ENCODE results near the gene TEF.

Gene TEF

DNA sequence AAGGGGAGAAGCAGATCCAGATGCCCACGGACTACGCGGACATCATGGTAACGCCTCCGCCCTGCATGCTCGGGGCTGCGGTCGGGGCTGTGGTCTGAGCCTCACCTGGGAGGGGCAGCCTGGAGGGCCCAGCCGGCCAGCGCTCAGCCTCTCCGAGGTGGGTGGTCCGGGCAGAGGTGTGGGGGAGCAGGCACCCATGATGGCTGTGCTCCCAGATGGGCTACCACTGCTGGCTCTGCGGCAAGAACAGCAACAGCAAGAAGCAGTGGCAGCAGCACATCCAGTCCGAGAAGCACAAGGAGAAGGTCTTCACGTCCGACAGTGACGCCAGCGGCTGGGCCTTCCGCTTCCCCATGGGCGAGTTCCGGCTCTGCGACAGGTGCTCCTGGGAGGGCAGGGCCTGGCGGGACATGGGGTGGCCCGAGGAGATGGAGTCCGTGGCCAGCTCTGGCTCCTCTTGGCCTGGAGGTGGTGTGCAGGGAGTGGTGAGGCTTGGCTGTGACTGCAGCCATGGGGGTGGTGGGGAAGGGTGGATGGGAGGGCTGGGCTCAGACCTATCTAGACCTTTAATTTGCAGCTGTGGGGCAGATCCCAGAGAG is 25.2 kb upstream of the TEF start:
- peaks cover 57% of the 10 kb centered on the region for H3K36me3 ChIP-seq (ENCODE audit: insufficient read depth, low read depth, low read length)
- H3K27ac ChIP-seq (ENCODE audit: low read length): no peak overlapping the region
- H3K9ac ChIP-seq (ENCODE audit: low read depth, low read length): no peak overlapping the region
- H3K4me1 ChIP-seq (ENCODE audit: insufficient read depth, low read length): peaks cover 10% of the 10 kb centered on the region; the same call in 1 of the 2 replicates
- H3K9me3 ChIP-seq (ENCODE audit: insufficient read depth, low read depth, low read length): no peaks in the 10 kb centered on the region
- H3K4me3 ChIP-seq (ENCODE audit: low read length): no peak overlapping the region
- no peaks in the 10 kb centered on the region for H3K27me3 ChIP-seq (ENCODE audit: insufficient read depth, low read length)

DNA sequence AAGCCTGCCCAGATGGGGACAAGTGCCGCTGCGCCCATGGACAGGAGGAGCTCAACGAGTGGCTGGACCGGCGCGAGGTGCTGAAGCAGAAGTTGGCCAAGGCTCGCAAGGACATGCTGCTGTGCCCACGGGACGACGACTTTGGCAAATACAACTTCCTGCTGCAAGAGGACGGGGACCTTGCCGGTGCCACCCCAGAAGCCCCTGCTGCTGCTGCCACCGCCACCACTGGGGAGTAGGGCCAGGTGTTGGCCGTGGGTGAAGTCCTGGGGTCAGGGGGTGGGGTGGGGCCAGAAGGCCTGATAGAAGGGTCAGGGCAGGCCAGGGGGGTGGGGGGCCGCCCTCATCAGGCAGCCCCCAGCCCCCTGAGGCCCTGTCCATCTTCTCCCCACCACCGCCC is 24.6 kb upstream of the TEF start:
- no peak overlapping the region for H3K27ac ChIP-seq (ENCODE audit: low read length)
- no peak overlapping the region for H3K4me3 ChIP-seq (ENCODE audit: low read length)
- peaks cover 50% of the 10 kb centered on the region for H3K36me3 ChIP-seq (ENCODE audit: insufficient read depth, low read depth, low read length)
- no peaks in the 10 kb centered on the region for H3K27me3 ChIP-seq (ENCODE audit: insufficient read depth, low read length)
- H3K9me3 ChIP-seq (ENCODE audit: insufficient read depth, low read depth, low read length): no peaks in the 10 kb centered on the region
- H3K9ac ChIP-seq (ENCODE audit: low read depth, low read length): no peak overlapping the region
- peaks cover 10% of the 10 kb centered on the region; the same call in 1 of the 2 replicates for H3K4me1 ChIP-seq (ENCODE audit: insufficient read depth, low read length)

DNA sequence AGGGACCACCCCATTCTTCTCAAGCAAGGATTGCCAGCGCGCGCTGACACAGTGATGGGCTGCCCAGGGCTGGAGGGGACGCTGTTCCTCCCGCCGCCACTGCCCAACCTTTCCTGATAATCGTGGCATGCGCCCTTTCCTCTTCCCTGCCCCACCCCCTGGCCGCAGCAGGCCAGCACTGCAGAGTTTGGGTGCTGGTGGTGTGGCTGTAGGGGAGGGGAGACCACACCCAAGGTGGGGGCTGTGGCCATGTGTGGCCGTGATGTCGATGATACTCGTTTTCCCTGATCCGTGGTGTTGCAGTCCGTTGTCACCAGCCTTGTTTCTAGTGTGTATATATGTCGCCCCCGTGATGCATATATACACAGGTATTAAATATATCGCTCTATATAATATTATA is 22.8 kb upstream of the TEF start:
- peaks cover 10% of the 10 kb centered on the region; the same call in 1 of the 2 replicates for H3K4me1 ChIP-seq (ENCODE audit: insufficient read depth, low read length)
- H3K36me3 ChIP-seq (ENCODE audit: insufficient read depth, low read depth, low read length): peaks cover 35% of the 10 kb centered on the region
- H3K9ac ChIP-seq (ENCODE audit: low read depth, low read length): no peak overlapping the region
- H3K9me3 ChIP-seq (ENCODE audit: insufficient read depth, low read depth, low read length): no peaks in the 10 kb centered on the region
- H3K27me3 ChIP-seq (ENCODE audit: insufficient read depth, low read length): no peaks in the 10 kb centered on the region
- H3K27ac ChIP-seq (ENCODE audit: low read length): no peak overlapping the region
- H3K4me3 ChIP-seq (ENCODE audit: low read length): no peak overlapping the region

DNA sequence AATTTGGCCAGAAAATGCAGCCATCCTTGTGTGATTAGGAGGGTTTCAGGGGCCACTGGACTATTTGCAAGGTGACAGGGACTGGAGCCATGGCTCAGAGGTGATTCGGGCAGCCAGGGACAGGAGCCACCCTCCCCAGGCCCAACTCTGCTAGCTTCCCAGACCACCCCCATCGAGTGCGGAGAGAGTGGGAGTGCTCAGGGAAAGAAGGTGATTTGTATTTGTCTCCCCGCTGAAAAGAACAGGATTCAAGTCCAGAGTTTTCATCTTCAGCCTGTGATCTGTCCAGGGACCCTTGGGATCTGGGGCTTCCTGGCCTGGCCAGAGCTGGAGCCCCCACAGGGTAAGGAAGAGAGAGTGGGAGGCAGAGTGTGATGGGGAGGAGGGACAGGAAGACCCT is 22.4 kb upstream of the TEF start:
- no peaks in the 10 kb centered on the region for H3K27me3 ChIP-seq (ENCODE audit: insufficient read depth, low read length)
- H3K27ac ChIP-seq (ENCODE audit: low read length): peak overlapping the region; percentile 56
- H3K4me1 ChIP-seq (ENCODE audit: insufficient read depth, low read length): peaks cover 13% of the 10 kb centered on the region; the same call in 1 of the 2 replicates
- no peak overlapping the region for H3K4me3 ChIP-seq (ENCODE audit: low read length)
- H3K9ac ChIP-seq (ENCODE audit: low read depth, low read length): no peak overlapping the region
- no peaks in the 10 kb centered on the region for H3K9me3 ChIP-seq (ENCODE audit: insufficient read depth, low read depth, low read length)
- H3K36me3 ChIP-seq (ENCODE audit: insufficient read depth, low read depth, low read length): peaks cover 30% of the 10 kb centered on the region

DNA sequence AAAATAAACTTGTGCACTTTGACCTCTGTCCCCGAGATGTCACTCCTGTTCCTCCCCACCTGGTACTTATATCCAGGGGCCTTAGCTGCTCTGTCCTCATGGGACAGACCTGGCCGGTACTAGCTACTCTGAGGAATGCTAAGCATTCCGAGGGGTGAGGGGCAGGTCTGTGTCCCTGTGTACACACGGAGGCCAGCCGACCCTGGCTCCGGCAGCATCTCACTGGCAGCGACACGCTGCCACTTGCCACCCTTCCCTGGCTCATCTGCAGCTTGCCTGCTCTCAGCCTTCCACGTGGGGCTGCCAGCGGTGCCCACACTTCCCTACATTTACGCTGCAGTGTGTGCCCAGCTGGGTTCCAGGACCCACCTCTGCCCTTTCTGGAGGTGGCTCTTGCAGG is 21.6 kb upstream of the TEF start:
- H3K9me3 ChIP-seq (ENCODE audit: insufficient read depth, low read depth, low read length): no peaks in the 10 kb centered on the region
- peaks cover 18% of the 10 kb centered on the region; the same call in 1 of the 2 replicates for H3K4me1 ChIP-seq (ENCODE audit: insufficient read depth, low read length)
- H3K9ac ChIP-seq (ENCODE audit: low read depth, low read length): no peak overlapping the region
- H3K4me3 ChIP-seq (ENCODE audit: low read length): no peak overlapping the region
- no peak overlapping the region for H3K27ac ChIP-seq (ENCODE audit: low read length)
- H3K27me3 ChIP-seq (ENCODE audit: insufficient read depth, low read length): no peaks in the 10 kb centered on the region
- peaks cover 23% of the 10 kb centered on the region for H3K36me3 ChIP-seq (ENCODE audit: insufficient read depth, low read depth, low read length)

DNA sequence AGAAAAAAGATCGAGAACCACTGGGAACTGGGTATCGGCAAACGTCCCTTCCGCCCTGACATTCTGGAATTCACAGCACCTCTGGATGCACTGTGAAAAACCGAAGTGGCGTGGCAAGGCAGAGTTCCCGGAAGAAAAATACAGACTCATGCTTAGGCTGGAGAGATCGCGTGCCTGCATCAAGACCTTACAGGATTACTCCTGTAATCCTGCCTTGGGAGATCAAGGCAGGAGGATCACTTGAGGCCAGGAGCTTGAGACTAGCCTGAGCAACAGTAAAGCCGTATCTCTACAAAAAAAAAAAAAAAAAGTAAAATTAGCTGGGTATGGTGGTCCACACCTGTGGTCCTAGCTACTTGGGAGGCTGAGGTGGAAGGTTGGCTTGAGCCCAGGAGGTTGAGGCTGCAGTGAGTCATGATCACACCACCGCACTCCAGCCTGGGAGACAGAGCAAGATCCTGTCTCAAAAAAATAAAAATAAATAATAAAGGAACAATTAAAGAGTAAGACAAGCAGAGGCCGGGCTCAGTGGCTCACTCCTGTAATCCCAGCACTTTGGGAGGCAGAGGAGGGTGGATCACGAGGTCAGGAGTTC is 19.9 kb upstream of the TEF start:
- Histone ChIP-seq H3K9me3 (ENCODE audit: insufficient read depth, low read depth, low read length) (no peaks in the 10 kb centered on the region), H3K4me3 (ENCODE audit: low read length) (no peak overlapping the region)

DNA sequence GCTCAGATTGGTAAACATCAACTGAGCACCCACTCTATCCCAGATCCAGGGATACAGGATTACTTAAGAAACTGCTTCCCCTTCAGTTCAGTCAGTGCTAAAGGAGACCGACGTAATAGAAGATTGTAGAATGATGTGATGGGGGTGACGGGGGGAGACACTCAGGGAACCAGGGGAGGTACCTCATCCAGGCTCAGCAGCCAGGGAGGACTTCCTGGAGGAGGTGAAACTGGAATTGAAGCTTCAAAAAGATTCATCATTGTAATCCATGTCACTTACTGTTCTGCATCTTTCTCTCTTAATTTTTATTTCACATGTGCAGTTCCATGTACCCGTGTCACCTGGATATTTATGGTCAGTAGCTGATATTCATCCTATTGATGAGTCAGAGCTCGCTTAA is 19.1 kb upstream of the TEF start:
- Histone ChIP-seq H3K4me1 (ENCODE audit: insufficient read depth, low read length) (peaks cover 18% of the 10 kb centered on the region; the same call in 1 of the 2 replicates), H3K4me3 (ENCODE audit: low read length) (no peak overlapping the region), H3K9ac (ENCODE audit: low read depth, low read length) (no peak overlapping the region), H3K36me3 (ENCODE audit: insufficient read depth, low read depth, low read length) (peaks cover 7% of the 10 kb centered on the region; the same call in 1 of the 2 replicates), H3K27me3 (ENCODE audit: insufficient read depth, low read length) (no peaks in the 10 kb centered on the region), H3K9me3 (ENCODE audit: insufficient read depth, low read depth, low read length) (no peaks in the 10 kb centered on the region), H3K27ac (ENCODE audit: low read length) (no peak overlapping the region)

More for the DNA sequence above, 19.9 kb upstream of the TEF start:
- Histone ChIP-seq H3K27ac (ENCODE audit: low read length) (no peak overlapping the region), H3K4me1 (ENCODE audit: insufficient read depth, low read length) (peaks cover 18% of the 10 kb centered on the region; the same call in 1 of the 2 replicates), H3K27me3 (ENCODE audit: insufficient read depth, low read length) (no peaks in the 10 kb centered on the region), H3K36me3 (ENCODE audit: insufficient read depth, low read depth, low read length) (peaks cover 8% of the 10 kb centered on the region; the same call in 1 of the 2 replicates), H3K9ac (ENCODE audit: low read depth, low read length) (0 out of 2 replicates have a peak overlapping the region, but pooled peaks have one; percentile 39)

DNA sequence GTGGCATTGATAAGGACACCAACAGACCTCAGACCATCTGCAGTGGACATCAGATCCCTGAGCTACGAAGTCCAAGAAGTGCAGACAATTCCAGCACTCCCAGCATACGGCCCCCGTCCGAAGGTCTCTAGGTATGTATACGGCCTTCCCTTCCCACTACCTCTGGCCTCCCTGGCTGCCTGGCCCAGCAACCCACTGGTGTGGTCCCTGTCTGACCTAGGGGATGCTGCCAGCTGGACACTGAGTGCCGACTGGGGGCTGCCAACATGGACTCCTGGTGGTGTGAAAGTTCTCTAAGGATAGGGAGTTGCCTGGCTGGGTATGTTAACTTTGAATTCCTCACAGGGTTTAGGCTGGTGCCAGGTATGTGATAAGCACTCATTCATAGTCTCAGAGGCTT is 17.5 kb upstream of the TEF start:
- Histone ChIP-seq H3K9ac (ENCODE audit: low read depth, low read length) (no peak overlapping the region), H3K9me3 (ENCODE audit: insufficient read depth, low read depth, low read length) (no peaks in the 10 kb centered on the region), H3K4me3 (ENCODE audit: low read length) (no peak overlapping the region), H3K4me1 (ENCODE audit: insufficient read depth, low read length) (peaks cover 18% of the 10 kb centered on the region; the same call in 1 of the 2 replicates), H3K27me3 (ENCODE audit: insufficient read depth, low read length) (no peaks in the 10 kb centered on the region), H3K27ac (ENCODE audit: low read length) (no peak overlapping the region), H3K36me3 (ENCODE audit: insufficient read depth, low read depth, low read length) (no peaks in the 10 kb centered on the region)

DNA sequence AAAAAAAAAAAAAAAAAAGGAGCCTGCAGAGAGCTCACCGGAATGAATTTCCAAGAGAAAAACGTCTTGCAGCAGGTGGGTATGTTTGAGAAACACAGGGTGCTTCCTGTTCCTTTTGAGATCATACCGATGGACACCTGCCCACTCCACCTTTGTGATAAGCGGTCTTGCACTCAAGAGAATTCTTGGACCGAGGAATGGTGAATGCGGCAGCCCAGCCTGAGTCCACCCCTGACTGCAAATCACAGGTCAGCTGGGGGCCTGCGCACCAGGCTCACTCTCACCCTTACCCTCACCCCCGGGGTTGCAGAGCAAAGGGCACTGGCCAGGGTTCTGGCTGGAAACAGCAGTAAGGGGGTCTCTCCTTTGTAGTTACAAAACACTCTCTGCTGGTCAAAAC is 16.8 kb upstream of the TEF start:
- Histone ChIP-seq H3K27ac (ENCODE audit: low read length) (no peak overlapping the region), H3K27me3 (ENCODE audit: insufficient read depth, low read length) (no peaks in the 10 kb centered on the region), H3K36me3 (ENCODE audit: insufficient read depth, low read depth, low read length) (no peaks in the 10 kb centered on the region), H3K4me3 (ENCODE audit: low read length) (no peak overlapping the region), H3K9me3 (ENCODE audit: insufficient read depth, low read depth, low read length) (no peaks in the 10 kb centered on the region), H3K9ac (ENCODE audit: low read depth, low read length) (no peak overlapping the region), H3K4me1 (ENCODE audit: insufficient read depth, low read length) (peaks cover 13% of the 10 kb centered on the region; the same call in 1 of the 2 replicates)

DNA sequence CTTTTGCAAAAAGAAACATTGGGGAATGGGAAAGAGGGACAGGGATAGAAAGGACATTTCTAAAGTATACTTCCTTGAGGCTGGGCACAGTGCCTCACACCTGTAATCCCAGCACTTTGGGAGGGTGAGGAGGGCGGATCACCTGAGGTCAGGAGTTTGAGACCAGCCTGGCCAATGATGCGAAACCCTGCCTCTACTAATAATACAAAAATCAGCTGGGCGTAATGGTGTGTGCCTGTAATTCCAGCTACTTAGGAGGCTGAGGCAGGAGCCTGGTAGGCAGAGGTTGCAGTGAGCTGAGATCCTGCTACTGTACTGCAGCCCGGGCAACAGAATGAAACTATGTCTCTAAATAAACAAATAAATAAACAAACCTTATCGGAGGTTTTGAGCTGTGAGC is 16.3 kb upstream of the TEF start:
- H3K4me3 ChIP-seq (ENCODE audit: low read length): no peak overlapping the region
- H3K9ac ChIP-seq (ENCODE audit: low read depth, low read length): no peak overlapping the region
- H3K36me3 ChIP-seq (ENCODE audit: insufficient read depth, low read depth, low read length): no peaks in the 10 kb centered on the region
- peaks cover 9% of the 10 kb centered on the region; the same call in 1 of the 2 replicates for H3K4me1 ChIP-seq (ENCODE audit: insufficient read depth, low read length)
- no peak overlapping the region for H3K27ac ChIP-seq (ENCODE audit: low read length)
- H3K27me3 ChIP-seq (ENCODE audit: insufficient read depth, low read length): no peaks in the 10 kb centered on the region
- no peaks in the 10 kb centered on the region for H3K9me3 ChIP-seq (ENCODE audit: insufficient read depth, low read depth, low read length)

DNA sequence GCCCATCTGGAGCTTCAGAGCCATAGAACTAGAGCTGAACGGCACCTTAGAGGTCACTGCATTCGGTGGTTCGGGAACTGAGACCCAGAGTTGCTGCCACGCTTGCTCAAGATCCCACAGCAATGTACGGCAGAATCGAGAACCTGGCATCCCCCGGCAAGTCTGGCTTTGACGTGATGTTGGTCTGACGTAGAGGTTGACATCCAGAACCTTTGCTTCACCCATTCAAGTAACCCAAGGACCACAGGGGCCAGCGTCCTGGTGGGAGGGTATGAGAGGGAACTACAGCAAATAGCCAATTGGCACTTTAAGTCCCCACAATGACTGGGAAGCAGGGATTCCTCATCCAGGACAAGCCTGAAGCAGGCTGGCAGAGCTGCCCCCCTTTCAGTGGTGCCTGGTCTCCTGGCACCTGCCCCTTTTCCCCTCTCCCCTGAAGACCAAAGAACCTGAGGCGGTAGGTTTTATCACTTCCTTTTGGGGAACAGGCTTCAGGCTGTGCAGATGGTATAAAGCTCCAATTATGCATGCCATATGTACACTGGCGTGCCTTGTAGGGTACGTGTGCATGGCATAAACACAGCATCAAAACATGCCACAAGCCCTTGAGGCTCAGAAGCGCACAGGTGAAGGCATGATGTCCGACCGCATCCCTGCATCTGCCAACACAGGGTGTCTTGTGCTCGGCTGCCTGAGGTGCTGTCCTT is 15.3 kb upstream of the TEF start:
- H3K4me1 ChIP-seq (ENCODE audit: insufficient read depth, low read length): peaks cover 9% of the 10 kb centered on the region; the same call in 1 of the 2 replicates
- no peaks in the 10 kb centered on the region for H3K27me3 ChIP-seq (ENCODE audit: insufficient read depth, low read length)
- H3K36me3 ChIP-seq (ENCODE audit: insufficient read depth, low read depth, low read length): no peaks in the 10 kb centered on the region
- no peaks in the 10 kb centered on the region for H3K9me3 ChIP-seq (ENCODE audit: insufficient read depth, low read depth, low read length)
- no peak overlapping the region for H3K4me3 ChIP-seq (ENCODE audit: low read length)
- H3K9ac ChIP-seq (ENCODE audit: low read depth, low read length): no peak overlapping the region
- no peak overlapping the region for H3K27ac ChIP-seq (ENCODE audit: low read length)
